H1 (cell line): Measurements from ENCODE around the gene KCNMA1. TPM values are rescaled to one million over a fixed set of nuclear protein-coding genes. Genes with fewer than 3 reads are reported as not detected.

Source experiments
- CTCF ChIA-PET: fragments of 300-600 bp; sonication (Branson Sonifier 250); formaldehyde crosslinking; loops from one replicate; lab custom pipeline; 2021; ENCODE audit not compliant: partially characterized antibody; lab: Charles Lee
- POLR2A ChIA-PET: fragments of 300-600 bp; sonication (Branson Sonifier 250); formaldehyde crosslinking; loops from one replicate; lab custom pipeline; 2021; ENCODE audit warnings: inconsistent platforms; ENCODE audit not compliant: partially characterized antibody; lab: Charles Lee
- DNase-seq, 2 experiments: peaks; one replicate each; pipeline versions ENCODE4 v3.0.0 to v3.0.0-alpha.2; 2010 to 2022; ENCODE audit warnings: low spot score in 2 of 2, low read depth in 1 of 2, mixed read lengths in 1 of 2
- FAIRE-seq: peaks from 2 replicates; lab custom pipeline; 2011; peaks lifted over from hg19 to GRCh38; lab: Jason Lieb, UNC
- H2AFZ ChIP-seq: 2 replicates; pipeline ENCODE4 v1.8.1; 2012; ENCODE audit warnings: low read length, inconsistent platforms
- H2AK5ac ChIP-seq: 2 replicates; pipeline ENCODE4 v1.6.1; 2013; ENCODE audit warnings: low read depth, low read length
- H2BK120ac ChIP-seq: replicated peaks from 2 replicates; pipeline ENCODE3; 2013; ENCODE audit warnings: low read depth, low read length, inconsistent platforms
- H2BK12ac ChIP-seq: 2 replicates; pipeline ENCODE4 v1.6.1; 2013; ENCODE audit warnings: low read depth, low read length
- H2BK15ac ChIP-seq: 2 replicates; pipeline ENCODE4 v1.6.1; 2013; ENCODE audit warnings: low read length
- H2BK20ac ChIP-seq: 2 replicates; pipeline ENCODE4 v1.6.1; 2013; ENCODE audit warnings: low read length
- H2BK5ac ChIP-seq: 2 replicates; pipeline ENCODE4 v1.6.1; 2013; ENCODE audit warnings: low read depth, low read length
- H3K14ac ChIP-seq: 2 replicates; pipeline ENCODE4 v1.6.1; 2013; ENCODE audit warnings: inconsistent platforms; ENCODE audit not compliant: insufficient read length
- H3K18ac ChIP-seq: 2 replicates; pipeline ENCODE4 v1.6.1; 2013; ENCODE audit warnings: low read length; ENCODE audit errors: extremely low read depth
- H3K23ac ChIP-seq: 2 replicates; pipeline ENCODE4 v1.6.1; 2013; ENCODE audit warnings: inconsistent platforms; ENCODE audit not compliant: insufficient read length
- H3K23me2 ChIP-seq: 2 replicates; pipeline ENCODE4 v1.6.1; 2013; ENCODE audit warnings: low read depth, low read length
- H3K27ac ChIP-seq: 2 replicates; pipeline ENCODE4 v1.6.1; 2011; ENCODE audit warnings: low read depth, low read length, inconsistent platforms
- H3K27me3 ChIP-seq, 4 experiments: replicated peaks in 1 of 4; 1 replicate in 1 of 4; 2 replicates in 3 of 4; pipeline versions ENCODE4 v1.6.1 to v1.8.1; 2011 to 2013; ENCODE audit warnings: low read length in 3 of 4, mild to moderate bottlenecking in 3 of 4, inconsistent platforms in 2 of 4, mixed read lengths in 2 of 4, moderate library complexity in 1 of 4; ENCODE audit not compliant: control insufficient read depth in 3 of 4, insufficient read depth in 3 of 4; ENCODE audit errors: extremely low read depth in 1 of 4
- H3K36me3 ChIP-seq, 4 experiments: 2 replicates each; pipeline versions ENCODE4 v1.6.1 to v1.8.1; 2011 to 2013; ENCODE audit warnings: mild to moderate bottlenecking in 4 of 4, low read length in 3 of 4, moderate library complexity in 2 of 4, control low read depth in 1 of 4, inconsistent platforms in 1 of 4; ENCODE audit not compliant: insufficient read depth in 4 of 4, control insufficient read depth in 2 of 4
- H3K4ac ChIP-seq: replicated peaks from 2 replicates; pipeline ENCODE3; 2013; ENCODE audit warnings: low read length, low read depth, mixed read lengths, inconsistent platforms; ENCODE audit not compliant: insufficient read length
- H3K4me1 ChIP-seq, 4 experiments: replicated peaks in 1 of 4; 1 replicate in 1 of 4; 2 replicates in 3 of 4; pipeline versions ENCODE4 v1.6.1 to v1.8.1; 2011 to 2013; ENCODE audit warnings: low read length in 3 of 4, inconsistent platforms in 2 of 4, mixed read lengths in 1 of 4; ENCODE audit not compliant: insufficient read depth in 4 of 4, control insufficient read depth in 3 of 4
- H3K4me2 ChIP-seq, 2 experiments: 2 replicates each; pipeline versions ENCODE4 v1.6.1 to v1.8.1; 2011 to 2013; ENCODE audit warnings: low read depth in 2 of 2, low read length in 2 of 2, control low read depth in 1 of 2, inconsistent platforms in 1 of 2, mild to moderate bottlenecking in 1 of 2; ENCODE audit not compliant: insufficient read depth in 1 of 2
- H3K4me3 ChIP-seq, 4 experiments: fragments of 200-600, 300-600 bp in 1 of 4; sonication (generic), shearing (Covaris generic), sonication (Bioruptor Twin) in 1 of 4; 2 replicates each; pipeline versions ENCODE4 v1.5.1 to v1.8.1; 2011 to 2016; ENCODE audit warnings: low read length in 4 of 4, low read depth in 3 of 4, control low read depth in 2 of 4, inconsistent platforms in 2 of 4, mild to moderate bottlenecking in 2 of 4, mixed read lengths in 1 of 4, moderate library complexity in 1 of 4; ENCODE audit not compliant: insufficient read depth in 2 of 4; ENCODE audit errors: extremely low read depth in 1 of 4
- H3K56ac ChIP-seq: replicated peaks from 2 replicates; pipeline ENCODE3; 2013; ENCODE audit warnings: low read depth, mild to moderate bottlenecking, mixed read lengths, low read length, inconsistent platforms; ENCODE audit not compliant: insufficient read length
- H3K79me1 ChIP-seq: 2 replicates; pipeline ENCODE4 v1.6.1; 2013; ENCODE audit warnings: low read depth, low read length, control low read depth
- H3K79me2 ChIP-seq, 2 experiments: 2 replicates each; pipeline versions ENCODE4 v1.6.1 to v1.8.1; 2012 to 2013; ENCODE audit warnings: low read length in 2 of 2, mild to moderate bottlenecking in 2 of 2, inconsistent platforms in 1 of 2; ENCODE audit not compliant: insufficient read depth in 2 of 2, control insufficient read depth in 1 of 2
- H3K9ac ChIP-seq, 4 experiments: replicated peaks in 1 of 4; 1 replicate in 1 of 4; 2 replicates in 3 of 4; pipeline versions ENCODE4 v1.6.1 to v1.8.1; 2011 to 2013; ENCODE audit warnings: low read depth in 3 of 4, low read length in 3 of 4, control low read depth in 2 of 4, mild to moderate bottlenecking in 2 of 4, moderate library complexity in 2 of 4, inconsistent platforms in 1 of 4; ENCODE audit errors: extremely low read depth in 1 of 4
- H3K9me3 ChIP-seq, 2 experiments: 2 replicates each; pipeline versions ENCODE4 v1.6.1 to v1.8.1; 2012 to 2013; ENCODE audit warnings: mild to moderate bottlenecking in 2 of 2, moderate library complexity in 2 of 2, control low read depth in 1 of 2, inconsistent platforms in 1 of 2, low read depth in 1 of 2, low read length in 1 of 2, mixed read lengths in 1 of 2; ENCODE audit not compliant: insufficient read depth in 2 of 2
- H4K20me1 ChIP-seq, 2 experiments: replicated peaks in 1 of 2; 2 replicates each; pipeline versions ENCODE3 to v1.8.1; 2011 to 2013; ENCODE audit warnings: inconsistent platforms in 2 of 2, low read length in 2 of 2, mild to moderate bottlenecking in 1 of 2; ENCODE audit not compliant: insufficient read depth in 2 of 2, control insufficient read depth in 1 of 2
- H4K5ac ChIP-seq: 2 replicates; pipeline ENCODE4 v1.6.1; 2013; ENCODE audit warnings: low read length, low read depth, mixed read lengths, inconsistent platforms; ENCODE audit not compliant: insufficient read length
- H4K8ac ChIP-seq: 2 replicates; pipeline ENCODE4 v1.8.0; 2013; ENCODE audit warnings: mild to moderate bottlenecking, moderate library complexity, low read length, inconsistent platforms; ENCODE audit not compliant: insufficient read depth; ENCODE audit errors: extremely low read depth
- H4K91ac ChIP-seq: replicated peaks from 2 replicates; pipeline ENCODE3; 2013; ENCODE audit warnings: low read length, mixed read lengths, inconsistent platforms; ENCODE audit not compliant: insufficient read length
- CEBPB ChIP-seq: IDR thresholded peaks from 2 replicates; pipeline ENCODE4 v1.6.1; 2012; ENCODE audit warnings: low read depth, low read length
- CREB1 ChIP-seq: IDR thresholded peaks from 2 replicates; pipeline ENCODE4 v1.6.1; 2012; ENCODE audit warnings: inconsistent platforms
- E2F6 ChIP-seq: IDR thresholded peaks from 2 replicates; pipeline ENCODE4 v1.6.1; 2012; ENCODE audit warnings: inconsistent platforms
- POLR2A ChIP-seq, 2 experiments: IDR thresholded peaks; 1 replicate in 1 of 2; 2 replicates in 1 of 2; pipeline ENCODE4 v1.6.1; 2011; ENCODE audit warnings: low read depth in 2 of 2, low read length in 2 of 2, mild to moderate bottlenecking in 2 of 2; ENCODE audit errors: control extremely low read depth in 1 of 2
- RBBP5 ChIP-seq: IDR thresholded peaks from 2 replicates; pipeline ENCODE4 v1.7.1; 2012; ENCODE audit warnings: low read depth, mild to moderate bottlenecking, inconsistent platforms, low read length, moderate library complexity, borderline replicate concordance
- RXRA ChIP-seq: IDR thresholded peaks from 2 replicates; pipeline ENCODE4 v1.6.1; 2011; ENCODE audit warnings: low read depth, mild to moderate bottlenecking, low read length, moderate library complexity; ENCODE audit not compliant: insufficient read depth
- SIRT6 ChIP-seq: IDR thresholded peaks from one replicate; pipeline ENCODE4 v1.7.1; 2012; ENCODE audit warnings: low read length, inconsistent platforms
- SIX5 ChIP-seq: IDR thresholded peaks from 2 replicates; pipeline ENCODE4 v1.6.1; 2011; ENCODE audit warnings: mild to moderate bottlenecking, low read depth, low read length
- SRF ChIP-seq: IDR thresholded peaks from 2 replicates; pipeline ENCODE4 v1.6.1; 2011; ENCODE audit warnings: mild to moderate bottlenecking, low read depth, low read length, moderate library complexity
- TCF12 ChIP-seq: IDR thresholded peaks from 2 replicates; pipeline ENCODE4 v1.6.1; 2011; ENCODE audit warnings: low read depth, mild to moderate bottlenecking, low read length
- WGBS, 2 experiments: shearing (Covaris generic) in 1 of 2; methylation state at CpG; one replicate each; pipeline versions ENCODE4 v1.1.6 to v1.1.7; 2013 to 2015; ENCODE audit warnings: low lambda C conversion rate in 2 of 2, mixed read lengths in 2 of 2, inconsistent platforms in 1 of 2, low coverage in 1 of 2, missing lambda C conversion rate in 1 of 2; ENCODE audit not compliant: insufficient replicate concordance in 2 of 2, insufficient coverage in 1 of 2, insufficient read length in 1 of 2; ENCODE audit errors: extremely low coverage in 1 of 2, missing lambda C conversion rate in 1 of 2; 5-methylcytosine and 5-hydroxymethylcytosine counted together
- polyA plus RNA-seq, 7 experiments: library from polyadenylated mRNA; depleted of rRNA in 3 of 7; stranded (reverse) in 5 of 7; unstranded in 2 of 7; fragments of >200 nt in 5 of 7; fragments of 200-250 nt in 2 of 7; gene quantifications; 1 replicate in 5 of 7; 2 replicates in 1 of 7; 4 replicates in 1 of 7; pipeline versions ENCODE4 v1.2.1 to v1.2.3, GENCODE V29; 2011 to 2013; ENCODE audit warnings: missing spikeins in 2 of 7, mixed read lengths in 2 of 7
- total RNA-seq: library from RNA; stranded (reverse); fragmentation: NEBNext Ultra II Directional; extraction: Animal tissue kit (Norgen Biotek cat#: 25700); gene quantifications from 2 replicates; pipeline ENCODE4 v1.2.1, GENCODE V29; 2021
- TF ChIP-seq, protein P1 (sequence below): IDR thresholded peaks from 2 replicates; pipeline ENCODE4 v1.6.1; 2012; ENCODE audit warnings: inconsistent platforms

Gene KCNMA1
- total and polyA plus RNA-seq, 2 of the 8 experiments (the other 6 are each of a cell fraction or from before 2014, with no cell fraction given), result 10.2 to 11.1 TPM

GRCh38 chr10:77594471-77594783 lies 43.2 kb downstream of the KCNMA1 start:
- POLR2A ChIA-PET, result no interaction called here
- CTCF ChIA-PET, result interaction anchor here (0.9 to 1.2 kb wide), 5 partner anchors 12 to 204 kb away, joined by 3 to 4 read pairs (median 3); no protein-coding TSS in a partner anchor

More at GRCh38 chr10:77594471-77594783, 43.2 kb downstream of the KCNMA1 start:
- Histone ChIP-seq H2BK5ac (no peak overlapping the region), H3K36me3 (no peaks in the 10 kb centered on the region), H3K56ac (no peak overlapping the region), H2BK20ac (no peak overlapping the region), H2BK12ac (no peak overlapping the region), H3K9ac (no peak overlapping the region), H3K23me2 (no peaks in the 10 kb centered on the region), H3K4me2 (no peak overlapping the region), H3K79me2 (no peaks in the 10 kb centered on the region), H3K9me3 (no peaks in the 10 kb centered on the region), H3K4me1 (no peaks in the 10 kb centered on the region), H3K4me3 (no peak overlapping the region), H4K5ac (no peak overlapping the region), H3K4ac (no peak overlapping the region), H3K23ac (no peak overlapping the region), H4K20me1 (no peaks in the 10 kb centered on the region), H3K27me3 (no peaks in the 10 kb centered on the region), H3K79me1 (no peaks in the 10 kb centered on the region), H4K8ac (no peak overlapping the region)
- TF ChIP-seq SIRT6 (no peak), SIX5 (no peak), E2F6 (no peak), POLR2A (IDR thresholded peaks at IDR 0.05; ENCODE audit: control extremely low read depth in 1 of 2, low read depth in 2 of 2, low read length in 2 of 2) (no peak), TCF12 (no peak), SRF (no peak), RBBP5 (no peak), RXRA (no peak), CREB1 (no peak), CEBPB (no peak)
- TF ChIP-seq, protein P1, sequence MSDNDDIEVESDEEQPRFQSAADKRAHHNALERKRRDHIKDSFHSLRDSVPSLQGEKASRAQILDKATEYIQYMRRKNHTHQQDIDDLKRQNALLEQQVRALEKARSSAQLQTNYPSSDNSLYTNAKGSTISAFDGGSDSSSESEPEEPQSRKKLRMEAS, result no peak
- TF ChIP-seq, all 59 proteins: peak for 0
- Histone ChIP-seq H3K27ac (no peak overlapping the region), H2AFZ (no peak overlapping the region), H4K91ac (no peak overlapping the region), H2AK5ac (no peak overlapping the region), H2BK15ac (no peak overlapping the region), H3K18ac (no peak overlapping the region), H2BK120ac (no peak overlapping the region), H3K14ac (no peak overlapping the region)
- WGBS, 2 experiments, result 92% methylated on average over 4 of the region's 4 CpGs; no CpG with 5 or more reads in 1 of the 2 experiments
- DNase-seq (no peak), FAIRE-seq (no peak)
